GM18858 (cell line): ENCODE data around the gene PCED1B.
"Not testable (repeated sequence)": the region's sequence is repeated elsewhere in the genome, so short reads cannot be mapped to it uniquely, and the experiment has no call there.

ENCODE experiments used
- ATAC-seq: cut with Tn5 transposase; IDR thresholded peaks from one replicate; pipeline ENCODE4 v1.9.1; 2021; ENCODE audit not compliant: unreplicated experiment

The PCED1B gene

GRCh38 chr12:47270782-47271664 is 191.6 kb downstream of the PCED1B start:
- ATAC-seq: no peak

- no peak for ATAC-seq
Observed at GRCh38 chr12:47271800-47272239, 192.4 kb downstream of the PCED1B start.

- ATAC-seq: no peak
Observed at GRCh38 chr12:47272412-47273190, 193.2 kb downstream of the PCED1B start.

- ATAC-seq: no peak
Observed at GRCh38 chr12:47273191-47273626, 193.8 kb downstream of the PCED1B start.

GRCh38 chr12:47274760-47275159 is 195.3 kb downstream of the PCED1B start:
- ATAC-seq: no peak

GRCh38 chr12:47276253-47276620 is 196.8 kb downstream of the PCED1B start:
- no peak for ATAC-seq

GRCh38 chr12:47276621-47277309 is 197.3 kb downstream of the PCED1B start:
- peak; percentile 96 for ATAC-seq

GRCh38 chr12:47277972-47278448 is 198.6 kb downstream of the PCED1B start:
- no peak for ATAC-seq

GRCh38 chr12:47279758-47280157 is 200.3 kb downstream of the PCED1B start:
- ATAC-seq: not testable (repeated sequence)

- no peak for ATAC-seq
Observed at GRCh38 chr12:47280543-47281300, 201.3 kb downstream of the PCED1B start.

- ATAC-seq: no peak
Observed at GRCh38 chr12:47281667-47282171, 202.3 kb downstream of the PCED1B start.

- ATAC-seq: no peak
Observed at GRCh38 chr12:47282206-47282605, 202.8 kb downstream of the PCED1B start.
